ENCODE data around the gene PRKN. TPM values are rescaled to one million over a fixed set of nuclear protein-coding genes. Genes with fewer than 3 reads are reported as not detected.

PRKN gene
- total RNA-seq, 4 donors from 2014 or later, result 8.4 to 44.8 (median 12.6) TPM

GRCh38 chr6:162603231-162604015 lies 124.1 kb downstream of the PRKN start:
- no peak for ATAC-seq (ENCODE audit: low FRiP score)
- TF ChIP-seq, protein P1, sequence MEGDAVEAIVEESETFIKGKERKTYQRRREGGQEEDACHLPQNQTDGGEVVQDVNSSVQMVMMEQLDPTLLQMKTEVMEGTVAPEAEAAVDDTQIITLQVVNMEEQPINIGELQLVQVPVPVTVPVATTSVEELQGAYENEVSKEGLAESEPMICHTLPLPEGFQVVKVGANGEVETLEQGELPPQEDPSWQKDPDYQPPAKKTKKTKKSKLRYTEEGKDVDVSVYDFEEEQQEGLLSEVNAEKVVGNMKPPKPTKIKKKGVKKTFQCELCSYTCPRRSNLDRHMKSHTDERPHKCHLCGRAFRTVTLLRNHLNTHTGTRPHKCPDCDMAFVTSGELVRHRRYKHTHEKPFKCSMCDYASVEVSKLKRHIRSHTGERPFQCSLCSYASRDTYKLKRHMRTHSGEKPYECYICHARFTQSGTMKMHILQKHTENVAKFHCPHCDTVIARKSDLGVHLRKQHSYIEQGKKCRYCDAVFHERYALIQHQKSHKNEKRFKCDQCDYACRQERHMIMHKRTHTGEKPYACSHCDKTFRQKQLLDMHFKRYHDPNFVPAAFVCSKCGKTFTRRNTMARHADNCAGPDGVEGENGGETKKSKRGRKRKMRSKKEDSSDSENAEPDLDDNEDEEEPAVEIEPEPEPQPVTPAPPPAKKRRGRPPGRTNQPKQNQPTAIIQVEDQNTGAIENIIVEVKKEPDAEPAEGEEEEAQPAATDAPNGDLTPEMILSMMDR (IDR thresholded peaks at IDR 0.05), result no peak
- no peak for DNase-seq (ENCODE audit: low spot score)

DNA sequence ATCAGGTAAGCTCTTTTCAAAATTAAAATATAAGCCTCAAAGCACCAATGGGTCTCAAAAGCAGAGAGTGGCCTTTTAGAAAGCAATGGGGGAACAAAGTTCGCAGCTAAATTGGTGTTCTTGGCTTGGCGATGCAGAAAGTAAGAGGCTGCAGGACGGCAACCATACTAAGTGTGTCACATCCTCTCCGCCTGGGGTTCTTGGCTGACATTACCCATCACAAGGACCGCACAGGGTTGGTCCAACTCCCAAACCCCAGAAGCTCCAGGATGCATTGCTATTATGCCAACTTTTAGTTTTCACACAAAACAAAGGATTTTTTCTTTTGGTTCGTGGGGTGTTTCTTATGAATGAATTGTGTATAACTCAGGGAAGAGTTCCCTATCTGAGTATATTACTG lies 124.8 kb downstream of the PRKN start:
- ATAC-seq (ENCODE audit: low FRiP score) (no peak), DNase-seq (ENCODE audit: low spot score) (no peak)
- TF ChIP-seq, protein P1 (IDR thresholded peaks at IDR 0.05), result no peak

DNA sequence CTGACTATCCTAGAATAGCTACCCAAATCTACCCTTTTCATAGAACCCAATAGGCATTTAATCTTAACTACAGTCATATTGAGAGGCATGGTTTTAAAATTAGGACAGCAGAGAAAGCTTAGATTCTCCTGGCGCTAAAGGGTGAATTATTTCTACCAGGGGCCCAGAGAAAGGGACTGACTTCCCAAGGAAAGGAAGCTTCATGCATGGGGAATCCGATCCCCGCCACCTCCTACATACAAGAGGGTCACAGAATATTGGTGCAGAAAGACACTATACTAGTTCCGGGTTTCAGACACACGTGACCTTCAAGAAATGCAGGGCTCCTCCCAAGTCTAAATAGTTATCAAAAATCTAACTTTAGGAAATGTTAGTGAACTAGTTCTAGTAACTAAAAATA lies 130.9 kb downstream of the PRKN start:
- no peak for DNase-seq (ENCODE audit: low spot score)
- no peak for ATAC-seq (ENCODE audit: low FRiP score)
- TF ChIP-seq, protein P1 (IDR thresholded peaks at IDR 0.05), result no peak

DNA sequence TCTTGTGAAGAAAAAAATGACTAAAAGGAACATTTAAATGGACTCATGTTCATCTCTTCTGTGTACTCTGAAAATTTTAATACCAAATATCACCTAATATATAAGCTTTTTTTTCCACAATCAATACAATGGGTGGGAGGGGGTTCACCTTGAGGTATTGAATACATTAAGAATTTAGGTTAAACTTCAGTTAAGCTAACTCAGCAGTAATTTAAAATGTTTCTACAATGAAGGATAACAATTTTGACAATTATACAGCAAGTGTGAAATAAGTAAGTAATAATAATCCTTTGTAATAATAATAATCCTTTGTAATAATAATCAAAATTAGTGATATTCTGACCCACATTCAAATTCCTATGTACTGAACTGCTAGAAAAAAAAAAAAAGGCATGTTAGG lies 136.0 kb downstream of the PRKN start:
- ATAC-seq (ENCODE audit: low FRiP score) (no peak), DNase-seq (ENCODE audit: low spot score) (no peak)
- TF ChIP-seq, protein P1 (IDR thresholded peaks at IDR 0.05), result no peak

DNA sequence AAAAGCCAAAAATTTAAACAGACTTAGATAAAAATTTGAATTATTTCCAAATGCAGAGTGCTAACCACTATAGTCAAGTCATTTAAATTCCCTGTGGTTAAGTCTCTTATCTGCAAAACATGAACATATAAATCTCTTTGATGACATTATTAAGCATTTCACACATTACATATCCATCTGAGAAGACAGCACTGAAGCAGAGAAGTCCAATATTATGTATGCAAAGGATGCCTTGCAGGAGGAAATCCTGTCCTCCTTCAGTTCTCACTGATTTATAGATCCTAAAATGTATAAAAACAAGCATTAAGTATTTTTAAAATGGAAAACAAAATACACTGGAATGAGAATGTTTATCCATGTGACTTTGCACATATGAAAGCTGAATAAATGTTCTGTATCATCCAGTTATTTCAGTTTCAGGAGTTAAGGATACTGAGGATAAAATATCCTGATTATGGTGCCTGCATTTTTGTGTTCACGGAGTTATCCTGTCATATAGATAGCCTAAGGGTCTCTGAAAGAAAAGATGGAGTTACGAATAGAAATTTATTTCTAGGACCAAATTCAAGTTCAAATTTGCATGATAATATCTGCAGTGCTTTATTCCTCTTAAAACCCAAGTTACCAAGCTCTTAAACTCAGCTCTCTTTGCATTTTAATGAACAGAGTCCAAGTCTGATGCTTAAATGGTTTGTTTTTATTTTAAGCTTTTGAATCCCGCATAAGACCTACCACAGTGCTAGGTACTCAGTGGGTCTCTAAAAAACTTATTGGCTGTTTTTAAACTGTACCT lies 145.4 kb downstream of the PRKN start:
- ATAC-seq (ENCODE audit: low FRiP score), result no peak
- TF ChIP-seq, protein P1 (IDR thresholded peaks at IDR 0.05), result no peak
- no peak for DNase-seq (ENCODE audit: low spot score)

GRCh38 chr6:162580619-162581018 lies 146.9 kb downstream of the PRKN start:
- TF ChIP-seq, protein P1 (IDR thresholded peaks at IDR 0.05), result no peak
- DNase-seq (ENCODE audit: low spot score), result no peak
- ATAC-seq (ENCODE audit: low FRiP score), result no peak

Data from omental fat pad (tissue), 4 donors.